ENCODE measurements around the gene CPPED1. TPM values are rescaled to one million over a fixed set of nuclear protein-coding genes. Genes with fewer than 3 reads are reported as not detected.

The CPPED1 gene
- 1 to 10 TPM; 6.4 to 6.5 TPM for total RNA-seq

DNA sequence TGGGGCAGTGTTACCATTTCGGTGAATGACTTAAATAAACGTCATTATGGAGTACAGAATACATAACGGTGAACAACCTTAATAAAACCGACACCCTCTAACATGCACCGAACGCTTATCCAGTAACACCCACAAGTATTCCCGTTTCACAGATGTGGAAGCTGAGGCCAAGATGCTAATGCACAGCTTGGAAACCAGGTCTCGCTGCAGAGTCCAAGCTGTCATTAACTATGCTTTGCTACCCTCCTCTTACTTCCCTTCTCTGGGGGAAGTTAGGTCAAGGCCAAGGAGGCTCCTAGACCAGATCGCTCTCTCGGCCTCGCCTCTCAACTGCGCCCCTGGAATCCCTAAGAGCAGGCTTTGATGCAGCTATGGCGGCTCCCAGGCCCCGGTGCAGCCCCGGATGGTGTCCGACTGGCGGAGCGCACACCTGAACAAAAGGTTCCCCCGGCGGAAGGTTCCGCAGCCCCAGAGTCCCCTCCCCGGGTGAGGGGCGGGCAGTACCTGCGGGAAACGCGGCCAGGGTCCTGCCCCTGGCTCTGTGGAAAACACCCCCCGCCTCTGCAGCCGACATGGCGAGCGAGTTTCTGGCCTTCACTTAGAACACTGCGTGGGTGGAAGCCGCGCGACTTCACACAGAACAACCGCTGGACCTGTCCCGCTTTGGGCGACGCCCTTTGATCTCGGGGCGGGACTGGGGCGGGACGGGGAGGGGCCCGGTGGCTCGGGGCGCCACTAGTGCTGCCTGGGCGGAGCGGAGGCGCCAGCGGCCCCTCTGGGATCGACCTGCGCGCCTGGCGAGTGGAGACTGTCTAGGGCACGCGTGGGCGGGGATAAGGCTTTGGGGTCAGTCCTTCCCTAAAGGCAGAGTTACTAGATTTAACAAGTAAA lies at the start of gene CPPED1:
TSS of gene CPPED1 (minus strand) at position 685 of the 891 bp plus-strand sequence. CDS start at position 574, 111 bp downstream.
- Mint-ChIP-seq H3K4me1 (ENCODE audit: low read depth) (peaks cover 20% of the 10 kb centered on the region), H3K9me3 (no peaks in the 10 kb centered on the region), H3K27ac (peak within 1 kb of the TSS; percentile 90), H3K27me3 (ENCODE audit: low read depth) (no peaks in the 10 kb centered on the region), H3K4me3 (peak within 1 kb of the TSS; percentile 91), H3K36me3 (ENCODE audit: low read depth) (no peaks in the 10 kb centered on the region)
- peak; percentile 92 for DNase-seq
- CTCF ChIA-PET: interaction anchor here (1.0 kb wide), 1 partner anchor 349 kb away, joined by 3 read pairs; no protein-coding TSS in a partner anchor
- intact Hi-C loops (cut with micrococcal nuclease): loop anchor here (1.0 to 5.0 kb wide), 4 partner anchors 53 to 886 kb away; partner anchors contain the start of gene GSPT1

DNA sequence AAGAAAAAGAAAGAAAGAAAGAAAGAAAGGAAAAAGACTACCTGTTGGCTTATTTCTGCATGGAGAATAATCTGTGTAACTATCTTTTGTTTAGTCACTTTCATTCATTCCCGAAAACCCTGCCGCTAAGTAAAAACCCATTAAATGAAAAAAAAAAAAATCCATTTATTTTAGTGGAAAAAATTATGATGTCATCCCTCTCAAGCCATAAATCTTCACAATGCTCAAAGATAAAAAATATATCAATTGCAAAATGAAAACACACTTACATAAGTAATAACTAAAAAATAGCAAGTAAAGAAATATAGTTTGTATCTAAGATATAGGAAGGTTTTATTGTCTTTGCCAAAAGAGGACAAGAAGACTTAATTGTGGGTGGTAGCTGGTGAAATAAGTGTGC lies 46.5 kb upstream of the CPPED1 start:
- DNase-seq: no peak
- no peaks in the 10 kb centered on the region for H3K9me3 Mint-ChIP-seq
- no peaks in the 10 kb centered on the region for H3K36me3 Mint-ChIP-seq (ENCODE audit: low read depth)
- intact Hi-C loops (cut with micrococcal nuclease): no loop called here
- peaks cover 6% of the 10 kb centered on the region for H3K27me3 Mint-ChIP-seq (ENCODE audit: low read depth)
- CTCF ChIA-PET: no interaction called here
- H3K4me3 Mint-ChIP-seq: no peak overlapping the region
- no peaks in the 10 kb centered on the region for H3K4me1 Mint-ChIP-seq (ENCODE audit: low read depth)
- H3K27ac Mint-ChIP-seq: no peak overlapping the region

- no peak for DNase-seq
- CTCF ChIA-PET: no interaction called here
- intact Hi-C loops (cut with micrococcal nuclease): no loop called here
- Mint-ChIP-seq H3K36me3 (ENCODE audit: low read depth) (no peaks in the 10 kb centered on the region), H3K27me3 (ENCODE audit: low read depth) (peaks cover 2% of the 10 kb centered on the region), H3K4me3 (no peak overlapping the region), H3K27ac (no peak overlapping the region), H3K9me3 (no peaks in the 10 kb centered on the region), H3K4me1 (ENCODE audit: low read depth) (no peaks in the 10 kb centered on the region)
Measured at GRCh38 chr16:12846592-12846991, 42.9 kb upstream of the CPPED1 start.

GRCh38 chr16:12845282-12845681 lies 41.6 kb upstream of the CPPED1 start:
- DNase-seq: no peak
- CTCF ChIA-PET: no interaction called here
- Mint-ChIP-seq H3K27me3 (ENCODE audit: low read depth) (peaks cover 1% of the 10 kb centered on the region), H3K36me3 (ENCODE audit: low read depth) (no peaks in the 10 kb centered on the region), H3K4me1 (ENCODE audit: low read depth) (no peaks in the 10 kb centered on the region), H3K27ac (no peak overlapping the region), H3K9me3 (no peaks in the 10 kb centered on the region), H3K4me3 (no peak overlapping the region)
- intact Hi-C loops (cut with micrococcal nuclease): no loop called here

DNA sequence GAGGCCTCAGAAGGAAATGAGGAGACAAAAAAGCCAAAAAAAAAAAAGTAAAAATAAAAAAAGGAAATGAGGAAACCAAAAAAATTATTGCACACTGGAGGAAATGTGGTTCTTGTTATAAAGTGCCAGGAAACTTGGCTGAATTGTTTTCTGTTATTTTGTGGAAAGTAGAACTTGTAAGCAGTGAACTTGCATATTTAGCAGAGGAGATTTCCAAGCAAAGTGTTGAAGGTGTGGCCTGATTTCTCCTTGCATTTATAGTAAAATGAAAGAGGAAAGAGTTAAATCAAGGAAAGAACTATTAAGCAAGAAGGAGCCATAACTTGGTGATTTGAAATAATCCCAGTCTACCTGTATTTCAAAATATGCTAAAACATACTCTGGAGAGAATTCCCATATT lies 34.1 kb upstream of the CPPED1 start:
- Mint-ChIP-seq H3K4me1 (ENCODE audit: low read depth) (peaks cover 8% of the 10 kb centered on the region), H3K4me3 (no peak overlapping the region), H3K27ac (no peak overlapping the region), H3K27me3 (ENCODE audit: low read depth) (peaks cover 3% of the 10 kb centered on the region), H3K36me3 (ENCODE audit: low read depth) (no peaks in the 10 kb centered on the region), H3K9me3 (peaks cover 3% of the 10 kb centered on the region)
- CTCF ChIA-PET: no interaction called here
- intact Hi-C loops (cut with micrococcal nuclease): no loop called here
- DNase-seq: no peak

- no peaks in the 10 kb centered on the region for H3K36me3 Mint-ChIP-seq (ENCODE audit: low read depth)
- intact Hi-C loops (cut with micrococcal nuclease): no loop called here
- peaks cover 3% of the 10 kb centered on the region for H3K9me3 Mint-ChIP-seq
- no peak for DNase-seq
- peaks cover 7% of the 10 kb centered on the region for H3K27me3 Mint-ChIP-seq (ENCODE audit: low read depth)
- H3K4me3 Mint-ChIP-seq: no peak overlapping the region
- CTCF ChIA-PET: interaction anchor here (0.6 kb wide), 1 partner anchor 191 kb away, joined by 3 read pairs; no protein-coding TSS in a partner anchor
- peaks cover 8% of the 10 kb centered on the region for H3K4me1 Mint-ChIP-seq (ENCODE audit: low read depth)
- H3K27ac Mint-ChIP-seq: no peak overlapping the region
Measured at GRCh38 chr16:12837291-12837690, 33.6 kb upstream of the CPPED1 start.

DNA sequence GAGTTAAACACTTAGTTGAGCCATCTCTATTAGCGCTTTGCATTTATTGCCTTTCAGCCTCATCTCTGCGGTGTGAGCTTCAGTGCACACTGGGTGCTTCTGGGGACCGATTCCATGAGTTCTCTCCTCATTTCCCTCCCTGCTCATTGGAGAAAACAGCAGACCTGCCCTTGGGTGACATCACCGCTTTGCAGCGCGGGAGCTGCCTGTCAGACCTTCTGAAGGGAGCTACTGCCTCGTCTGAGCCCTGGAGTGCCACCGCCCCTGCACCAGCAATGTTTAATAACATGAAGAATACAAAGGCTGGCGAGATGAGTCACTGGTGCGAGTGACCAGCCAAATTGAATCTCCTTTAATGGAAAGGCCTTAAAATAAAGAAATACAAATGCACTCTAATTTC lies 30.2 kb upstream of the CPPED1 start:
- Mint-ChIP-seq H3K4me3 (no peak overlapping the region), H3K4me1 (ENCODE audit: low read depth) (peaks cover 8% of the 10 kb centered on the region), H3K27me3 (ENCODE audit: low read depth) (peaks cover 8% of the 10 kb centered on the region), H3K9me3 (peaks cover 3% of the 10 kb centered on the region), H3K27ac (no peak overlapping the region), H3K36me3 (ENCODE audit: low read depth) (no peaks in the 10 kb centered on the region)
- intact Hi-C loops (cut with micrococcal nuclease): no loop called here
- CTCF ChIA-PET: no interaction called here
- no peak for DNase-seq

DNA sequence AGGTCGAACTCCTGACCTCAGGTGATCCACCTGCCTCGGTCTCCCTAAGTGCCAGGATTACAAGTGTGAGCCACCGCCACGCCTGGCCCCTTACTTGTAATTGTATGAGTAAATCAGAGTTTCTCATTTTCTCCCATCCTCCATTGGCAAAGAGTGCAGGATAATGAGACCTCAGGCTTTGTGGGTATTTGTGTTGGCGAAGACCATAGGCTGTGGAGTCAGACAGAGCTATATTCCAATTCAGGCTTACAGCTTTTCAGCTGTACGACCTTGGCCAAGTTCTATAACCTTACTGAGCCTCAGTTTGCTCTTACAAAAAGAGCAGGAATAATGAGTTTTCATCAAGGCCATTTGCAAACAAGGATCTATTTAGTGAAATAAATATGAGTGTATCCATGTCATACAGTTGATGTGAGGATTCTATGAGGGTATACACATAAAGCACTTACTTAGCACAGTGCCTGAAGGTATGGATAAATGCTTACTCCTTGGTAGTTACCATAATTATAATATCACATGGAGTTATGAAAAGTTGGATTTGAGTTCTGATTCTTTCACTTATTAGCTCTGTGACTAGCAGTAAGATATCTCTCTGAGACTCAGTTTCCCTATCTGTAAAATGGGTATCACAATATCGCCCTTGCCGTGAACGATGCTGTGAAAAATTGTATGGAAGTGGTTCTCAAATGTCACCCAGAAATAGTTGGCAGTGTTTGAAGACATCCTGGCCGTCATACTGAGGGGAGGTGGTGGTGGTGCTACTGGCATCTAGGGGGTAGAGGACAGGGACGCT lies 25.6 kb upstream of the CPPED1 start:
- no peaks in the 10 kb centered on the region for H3K36me3 Mint-ChIP-seq (ENCODE audit: low read depth)
- H3K4me1 Mint-ChIP-seq (ENCODE audit: low read depth): peaks cover 5% of the 10 kb centered on the region
- CTCF ChIA-PET: no interaction called here

DNA sequence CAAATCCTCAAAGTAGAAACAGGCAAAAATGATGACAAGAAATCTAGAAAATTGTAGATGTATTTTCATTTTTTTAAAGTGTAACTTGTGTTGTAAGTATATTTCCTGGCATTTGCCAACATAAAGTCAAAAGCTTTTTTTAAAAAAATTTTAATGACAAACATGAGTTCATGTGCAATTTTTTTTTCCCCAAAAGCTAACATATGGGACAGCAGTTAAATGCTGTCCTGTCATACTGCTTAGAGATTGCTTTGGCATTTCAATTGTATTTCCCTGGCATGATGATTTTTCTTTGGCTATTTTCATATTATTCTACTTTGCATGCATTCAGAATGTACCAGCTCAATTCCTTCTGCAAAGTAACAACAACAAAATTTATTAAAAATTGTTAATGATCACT lies 24.5 kb upstream of the CPPED1 start:
- Mint-ChIP-seq H3K9me3 (peaks cover 2% of the 10 kb centered on the region), H3K27ac (no peak overlapping the region), H3K4me1 (ENCODE audit: low read depth) (peaks cover 5% of the 10 kb centered on the region), H3K36me3 (ENCODE audit: low read depth) (no peaks in the 10 kb centered on the region), H3K27me3 (ENCODE audit: low read depth) (peaks cover 14% of the 10 kb centered on the region), H3K4me3 (no peak overlapping the region)
- no peak for DNase-seq
- CTCF ChIA-PET: no interaction called here
- intact Hi-C loops (cut with micrococcal nuclease): no loop called here

More for the DNA sequence above, 25.6 kb upstream of the CPPED1 start:
- intact Hi-C loops (cut with micrococcal nuclease): no loop called here
- H3K4me3 Mint-ChIP-seq: no peak overlapping the region
- DNase-seq: no peak
- no peak overlapping the region for H3K27ac Mint-ChIP-seq
- peaks cover 2% of the 10 kb centered on the region for H3K9me3 Mint-ChIP-seq
- peaks cover 14% of the 10 kb centered on the region for H3K27me3 Mint-ChIP-seq (ENCODE audit: low read depth)

GRCh38 chr16:12826559-12826958 lies 22.9 kb upstream of the CPPED1 start:
- intact Hi-C loops (cut with micrococcal nuclease): loop anchor here (1.0 kb wide), 1 partner anchor 76 kb away; no protein-coding TSS in a partner anchor
- no peak overlapping the region for H3K4me3 Mint-ChIP-seq
- H3K9me3 Mint-ChIP-seq: peaks cover 2% of the 10 kb centered on the region
- peaks cover 8% of the 10 kb centered on the region for H3K27me3 Mint-ChIP-seq (ENCODE audit: low read depth)
- CTCF ChIA-PET: interaction anchor here (0.7 kb wide), 1 partner anchor 75 kb away, joined by 3 read pairs; no protein-coding TSS in a partner anchor
- H3K36me3 Mint-ChIP-seq (ENCODE audit: low read depth): no peaks in the 10 kb centered on the region
- peaks cover 5% of the 10 kb centered on the region for H3K4me1 Mint-ChIP-seq (ENCODE audit: low read depth)
- no peak overlapping the region for H3K27ac Mint-ChIP-seq
- DNase-seq: peak; percentile 49

GRCh38 chr16:12819126-12820117 lies 15.7 kb upstream of the CPPED1 start:
- DNase-seq: peak; percentile 88
- Mint-ChIP-seq H3K27me3 (ENCODE audit: low read depth) (no peaks in the 10 kb centered on the region), H3K4me3 (no peak overlapping the region), H3K9me3 (no peaks in the 10 kb centered on the region), H3K4me1 (ENCODE audit: low read depth) (no peaks in the 10 kb centered on the region), H3K27ac (no peak overlapping the region), H3K36me3 (ENCODE audit: low read depth) (no peaks in the 10 kb centered on the region)
- CTCF ChIA-PET: interaction anchor here (0.5 to 3.8 kb wide), 11 partner anchors 11 to 724 kb away, joined by 3 to 23 read pairs (median 4); no protein-coding TSS in a partner anchor
- intact Hi-C loops (cut with micrococcal nuclease): loop anchor here (1.0 to 2.0 kb wide), 4 partner anchors 246 to 725 kb away; no protein-coding TSS in a partner anchor
